Activated T-cell treated with anti-CD3 and anti-CD28 coated beads, Interleukin-2, amount 50 U/mL, for 4 hours (primary cell): ENCODE measurements around the gene PPIF. TPM values are rescaled to one million over a fixed set of nuclear protein-coding genes. Genes with fewer than 3 reads are reported as not detected.

Source experiments
- total RNA-seq, 3 donors: library from RNA; stranded (reverse); gene quantifications; one replicate each; pipeline ENCODE4 v1.2.1, GENCODE V29; 2021

The PPIF gene
- total RNA-seq, 3 donors from 2014 or later = 199 to 232 (median 203) TPM

Other genes starting within 250 kb of the PPIF start
- gene ZCCHC24, start 98.2 kb downstream of the PPIF start, total RNA-seq = under 1 TPM; 0.26 to 0.92 (median 0.63) TPM
- 1 to 10 TPM in 1 of 3 donors, under 1 TPM in 2; 0.46 to 2.2 (median 0.49) TPM for gene EIF5AL1, start 165.1 kb downstream of the PPIF start, total RNA-seq
- gene SFTPA2, start 212.9 kb downstream of the PPIF start, total RNA-seq = 1 to 10 TPM; 2.7 to 3.8 (median 2.9) TPM